DMS79 (cell line): ENCODE measurements around the gene PLPP1.

Experiments used
- DNase-seq: peaks from one replicate; lab custom pipeline; 2025; lab: John Stamatoyannopoulos, UW

The PLPP1 gene

GRCh38 chr5:55407059-55407684 lies 127.6 kb downstream of the PLPP1 start:
- DNase-seq: no peak

DNA sequence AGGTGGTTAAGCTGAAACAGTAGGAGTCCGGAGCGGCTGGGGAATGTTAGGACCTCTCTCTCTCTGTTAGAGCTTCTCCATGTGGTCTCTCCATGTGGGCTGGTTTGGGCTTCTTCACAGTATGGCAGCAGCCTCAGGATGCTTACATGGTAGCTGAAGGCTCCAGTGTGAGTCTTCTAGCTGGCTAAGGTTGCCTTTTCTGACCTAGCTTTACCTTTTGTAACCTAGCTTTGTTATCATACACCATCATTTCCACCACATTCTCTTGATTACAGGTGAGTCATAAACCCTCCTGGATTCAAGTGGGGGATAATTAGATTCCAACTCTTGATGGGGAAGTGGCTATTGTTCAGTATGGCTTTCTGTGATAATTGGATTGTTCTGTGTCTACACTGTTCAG lies 128.5 kb downstream of the PLPP1 start:
- no peak for DNase-seq

DNA sequence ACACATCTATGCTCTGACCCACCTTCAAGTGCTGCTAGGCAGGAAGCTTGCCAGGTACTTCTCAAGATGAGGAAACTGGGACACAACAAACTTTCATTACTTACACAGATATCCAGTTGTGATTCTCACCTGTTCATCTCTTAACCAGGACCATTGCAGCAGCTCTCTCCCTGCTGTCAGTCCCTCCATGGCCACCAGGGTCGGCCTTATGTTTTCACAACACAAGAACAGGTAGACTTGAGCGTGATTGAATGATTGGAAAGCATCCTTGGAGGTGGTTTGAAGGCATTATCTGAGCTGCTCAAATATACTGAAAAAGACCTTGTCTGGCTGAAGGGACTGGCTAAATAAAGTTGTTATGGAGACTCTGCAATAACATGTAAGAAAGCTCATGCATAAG lies 132.6 kb downstream of the PLPP1 start:
- DNase-seq: no peak

DNA sequence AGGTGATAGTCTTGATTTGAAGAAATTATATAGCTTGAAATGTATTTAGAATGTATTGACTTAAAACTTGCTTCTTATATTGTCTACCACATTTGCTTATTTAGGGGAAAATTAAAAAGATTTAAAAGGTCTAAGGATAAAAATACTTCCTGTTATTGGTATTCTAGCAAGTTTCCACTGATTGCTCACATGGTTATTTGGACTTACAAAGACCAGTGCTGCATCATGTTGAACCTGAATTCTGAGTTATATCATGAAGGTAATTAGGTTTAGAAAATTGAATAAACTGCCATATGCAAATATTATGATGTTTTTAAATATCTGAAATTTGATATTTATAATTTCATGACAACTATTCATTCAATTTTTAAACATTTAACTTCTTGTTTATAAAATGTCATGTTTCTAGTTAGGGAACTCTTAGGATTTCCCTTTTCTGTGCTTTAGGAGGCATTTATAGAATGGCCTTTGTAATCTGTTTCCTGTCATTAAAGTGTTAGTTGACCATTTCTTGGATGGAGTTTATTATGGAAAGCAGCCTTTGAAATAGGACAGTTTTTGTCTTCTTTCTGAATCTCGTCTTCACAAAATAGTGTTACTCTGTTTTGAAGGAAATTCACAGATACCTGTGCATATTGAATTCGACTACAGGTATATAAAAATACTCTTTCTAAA lies 141.1 kb downstream of the PLPP1 start:
- DNase-seq: no peak

GRCh38 chr5:55392669-55393068 lies 142.1 kb downstream of the PLPP1 start:
- DNase-seq: no peak

DNA sequence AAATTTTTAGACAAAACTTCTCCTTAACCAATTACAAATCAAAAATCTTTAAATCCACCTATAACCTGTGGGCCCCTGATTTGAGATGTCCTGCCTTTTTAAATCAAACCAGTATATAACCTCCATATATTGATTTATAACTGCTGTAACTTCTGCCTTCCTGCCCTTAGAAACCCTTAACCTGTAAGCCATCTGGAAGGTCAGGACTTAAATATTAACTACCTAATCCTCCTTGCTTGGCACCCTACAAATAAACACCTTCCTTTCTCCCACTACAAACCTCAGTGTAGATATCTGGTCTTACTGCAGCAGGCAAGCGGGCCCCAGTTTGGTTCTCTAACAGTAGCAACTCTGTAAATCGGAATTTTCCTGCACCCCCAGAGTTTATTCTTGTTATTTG lies 143.1 kb downstream of the PLPP1 start:
- no peak for DNase-seq

DNA sequence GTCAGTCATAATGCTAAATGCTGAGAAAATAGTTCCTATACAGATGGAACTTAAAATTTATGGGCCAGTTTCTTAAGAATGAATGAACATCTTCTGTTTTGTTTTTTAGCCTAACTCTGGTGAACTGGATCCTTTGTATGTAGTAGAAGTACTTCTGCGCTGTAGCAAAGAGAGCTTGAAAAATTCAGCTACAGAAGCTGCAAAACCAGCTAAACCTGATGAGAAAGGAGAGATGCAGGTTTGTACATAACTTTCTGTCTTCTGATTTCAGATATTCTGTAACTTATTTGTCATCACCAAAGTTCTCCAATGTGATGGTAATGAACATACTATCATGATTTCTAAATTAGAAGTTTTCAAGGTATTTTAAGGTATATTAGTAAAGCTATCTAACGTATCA lies 146.9 kb downstream of the PLPP1 start:
- no peak for DNase-seq

DNA sequence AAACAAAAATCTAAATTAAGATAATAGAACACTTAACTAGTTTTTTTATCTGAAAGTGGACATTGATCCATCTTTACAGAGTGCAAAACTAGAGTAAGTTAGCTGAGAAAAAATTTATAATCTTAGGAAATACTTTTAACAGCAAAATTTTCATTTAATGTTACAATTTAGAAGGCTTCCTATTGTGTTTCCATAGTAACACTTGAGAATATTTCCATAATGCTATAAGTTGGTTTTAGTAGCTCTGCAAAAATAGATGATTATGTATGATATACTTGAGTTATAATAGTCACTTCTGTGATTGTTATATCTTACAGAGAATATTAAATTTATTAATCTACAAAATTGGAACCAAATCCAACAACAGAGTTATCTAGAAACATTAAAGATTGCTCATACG lies 148.4 kb downstream of the PLPP1 start:
- no peak for DNase-seq

GRCh38 chr5:55385846-55386245 lies 148.9 kb downstream of the PLPP1 start:
- no peak for DNase-seq

DNA sequence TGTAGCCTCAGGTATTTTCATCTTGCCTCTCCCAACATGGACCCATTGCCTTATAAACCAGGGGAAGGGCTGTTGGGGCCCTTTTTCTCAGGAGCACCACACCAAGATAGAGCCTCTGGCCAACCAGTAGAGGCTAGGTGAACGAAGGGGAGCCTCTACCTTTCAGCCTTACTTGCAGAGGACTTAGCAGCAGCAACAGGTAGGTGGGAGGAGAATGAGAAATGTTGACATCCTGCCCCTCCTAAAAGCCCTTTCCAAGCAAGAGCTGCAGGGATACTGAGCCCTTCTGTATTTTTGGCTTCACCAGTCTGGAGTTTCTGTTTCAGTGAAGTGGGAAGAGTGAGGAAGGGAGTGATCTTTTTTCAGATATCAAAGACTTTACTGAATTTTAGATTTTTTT lies 149.5 kb downstream of the PLPP1 start:
- no peak for DNase-seq

GRCh38 chr5:55384072-55384471 lies 150.7 kb downstream of the PLPP1 start:
- no peak for DNase-seq

- DNase-seq: no peak
Measured at GRCh38 chr5:55383254-55383653, 151.5 kb downstream of the PLPP1 start.

DNA sequence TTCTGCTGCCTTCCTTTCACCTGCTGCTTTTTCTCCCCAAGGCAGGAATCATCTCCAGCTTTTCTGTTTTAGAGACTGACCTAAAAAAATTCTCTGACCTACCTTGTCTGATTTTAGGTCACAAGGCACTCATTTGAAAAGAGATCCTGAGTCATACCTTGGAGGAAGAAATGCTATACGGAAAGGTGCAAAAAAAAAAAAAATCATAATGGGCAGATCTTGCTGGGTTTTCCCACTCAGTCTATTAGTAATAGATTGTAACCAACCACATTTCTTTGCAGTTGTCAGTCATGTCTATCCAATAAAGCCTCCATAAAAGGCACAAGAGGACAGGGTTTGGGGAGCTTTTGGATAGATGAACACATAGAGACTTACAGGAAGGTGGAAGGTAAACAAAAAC lies 157.0 kb downstream of the PLPP1 start:
- no peak for DNase-seq
